ENCODE measurements around the gene RAB2B. TPM values are rescaled to one million over a fixed set of nuclear protein-coding genes. Genes with fewer than 3 reads are reported as not detected.

RAB2B gene
- total RNA-seq = 45.4 TPM

DNA sequence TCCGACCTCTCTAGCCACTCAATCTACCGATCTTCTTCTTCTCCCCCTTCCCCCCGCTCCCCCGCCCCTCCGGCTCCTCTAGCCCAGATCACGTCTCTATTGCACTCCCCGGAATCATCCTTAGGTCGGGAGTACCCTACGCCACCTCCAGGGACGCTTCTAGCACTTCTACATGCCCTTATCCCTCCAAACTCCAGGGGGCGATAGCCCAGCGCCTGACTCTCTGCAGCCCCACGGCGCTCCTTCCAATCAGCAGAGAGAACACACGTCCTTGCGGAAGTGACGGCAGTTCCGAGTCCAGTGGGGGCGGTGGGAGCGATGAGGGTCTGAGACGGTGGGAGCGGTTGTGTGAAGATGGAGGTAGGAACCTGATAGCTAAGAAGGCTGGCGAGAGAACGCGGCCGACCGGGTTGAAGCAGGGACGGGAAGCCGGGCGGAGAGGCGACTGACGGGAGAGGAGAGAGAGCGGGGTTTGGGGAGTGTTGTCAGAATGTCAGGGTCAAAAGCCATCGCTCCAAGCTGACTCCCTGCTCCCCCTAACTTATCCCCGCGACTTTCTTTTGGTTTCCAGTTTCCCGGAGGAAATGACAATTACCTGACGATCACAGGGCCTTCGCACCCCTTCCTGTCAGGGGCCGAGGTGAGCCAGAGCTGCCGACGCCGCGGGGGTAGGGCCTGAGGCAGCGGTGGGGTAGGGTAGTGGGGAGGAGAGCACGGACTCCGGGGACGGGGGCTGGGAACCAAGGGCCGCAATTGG lies at the start of gene RAB2B, which contains the start of gene TOX4:
Gene RAB2B (minus strand): TSS at position 35 of the 757 bp plus-strand sequence. CDS start 87 bp downstream, outside the sequence.
Gene TOX4 (plus strand): TSS at position 271 of the 757 bp plus-strand sequence. CDS start 84 bp downstream, at position 355.
- Histone ChIP-seq H3K9ac (ENCODE audit: low read depth in 1 of 3, low read length in 3 of 3) (peak within 1 kb of the TSS; percentile 93 to 97 (median 97)), H3K27ac (ENCODE audit: low read depth, low read length) (peak within 1 kb of the TSS; percentile 82), H3K4me1 (ENCODE audit: control insufficient read depth in 3 of 3, insufficient read depth in 3 of 3, low read length in 3 of 3) (peaks cover 10 to 18% (median 17%) of the 10 kb centered on the region in 3 donors), H3K36me3 (ENCODE audit: control insufficient read depth in 3 of 3, insufficient read depth in 3 of 3, low read length in 3 of 3) (peaks cover 0 to 10% (median 8%) of the 10 kb centered on the region in 3 donors), H3K4me3 (ENCODE audit: low read length in 3 of 3) (peak within 1 kb of the TSS; percentile 85 to 98 (median 97)), H3K9me3 (ENCODE audit: control insufficient read depth in 3 of 3, low read length in 3 of 3) (no peaks in the 10 kb centered on the region), H3K27me3 (ENCODE audit: control insufficient read depth in 3 of 3, insufficient read depth in 3 of 3, low read length in 3 of 3) (no peaks in the 10 kb centered on the region)

DNA sequence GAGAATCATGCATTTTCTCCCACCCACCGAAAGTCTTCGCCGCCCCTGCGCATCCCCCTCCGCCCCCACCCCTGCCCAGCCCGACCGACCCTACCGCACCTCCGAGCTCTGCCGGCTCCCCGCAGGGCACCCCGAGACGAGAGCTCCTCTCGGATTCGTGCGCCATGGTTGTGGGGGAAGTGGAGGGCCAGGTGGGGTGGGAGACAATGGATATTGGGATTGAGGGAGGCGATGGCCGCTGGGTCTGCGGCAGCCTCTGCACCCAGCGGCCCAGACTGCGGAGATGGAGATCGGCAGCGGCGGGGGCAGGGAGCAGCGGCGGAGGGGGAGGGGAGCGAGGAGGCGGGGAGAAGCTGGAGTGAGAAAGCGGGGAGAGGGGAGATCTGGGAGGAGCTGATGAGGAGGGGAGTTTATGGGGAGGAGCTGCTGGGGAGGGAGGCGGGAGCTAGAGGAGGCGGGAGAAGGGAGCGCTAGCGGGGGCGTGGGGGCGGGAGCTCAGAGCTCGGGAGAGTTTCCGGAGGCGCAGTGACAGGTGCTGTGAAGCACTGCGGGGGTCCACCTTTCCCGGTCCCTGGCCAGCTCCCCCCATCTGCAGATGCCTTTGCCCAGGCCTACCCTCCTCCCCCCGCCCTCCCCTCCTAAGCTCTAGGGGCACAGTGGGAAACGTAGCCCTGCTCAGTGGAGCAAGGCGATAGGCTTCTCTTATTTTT lies 49.4 kb upstream of the RAB2B start, which contains the start of gene SALL2:
Gene SALL2 (minus strand): TSS at position 385 of the 710 bp plus-strand sequence. CDS start 219 bp downstream, at position 166.
- Histone ChIP-seq H3K27me3 (ENCODE audit: control insufficient read depth in 3 of 3, insufficient read depth in 3 of 3, low read length in 3 of 3) (peaks cover 0 to 4% (median 2%) of the 10 kb centered on the region in 3 donors), H3K36me3 (ENCODE audit: control insufficient read depth in 3 of 3, insufficient read depth in 3 of 3, low read length in 3 of 3) (no peaks in the 10 kb centered on the region), H3K9me3 (ENCODE audit: control insufficient read depth in 3 of 3, low read length in 3 of 3) (no peaks in the 10 kb centered on the region), H3K4me1 (ENCODE audit: control insufficient read depth in 3 of 3, insufficient read depth in 3 of 3, low read length in 3 of 3) (peaks cover 0 to 2% (median 2%) of the 10 kb centered on the region in 3 donors), H3K4me3 (ENCODE audit: low read length in 3 of 3) (peak within 1 kb of the TSS; percentile 58 to 71 (median 69)), H3K9ac (ENCODE audit: low read depth in 1 of 3, low read length in 3 of 3) (peak within 1 kb of the TSS in 2 of 3 donors; percentile 20 to 68), H3K27ac (ENCODE audit: low read depth, low read length) (no peak within 1 kb of the TSS)

DNA sequence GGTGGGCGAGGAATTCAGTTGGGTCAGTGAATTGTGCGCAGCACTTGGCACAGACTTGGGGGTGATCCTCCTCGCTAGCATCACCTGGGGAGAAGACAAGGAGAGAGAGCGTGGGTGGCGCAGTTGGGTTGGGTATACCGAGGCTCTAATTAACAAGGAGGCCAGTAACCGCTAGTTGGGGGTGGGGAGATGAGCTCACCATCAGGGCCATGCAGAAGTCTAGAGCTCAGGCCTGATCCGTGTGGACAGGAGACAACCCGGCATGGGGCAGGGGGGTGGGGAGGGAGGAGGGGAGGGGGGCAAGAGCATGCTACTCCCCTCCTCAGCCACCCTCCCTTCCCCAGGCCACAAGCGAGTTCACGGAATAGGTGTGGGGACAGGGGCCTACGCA lies 48.8 kb upstream of the RAB2B start:
- peak overlapping the region; percentile 29 to 71 (median 58) for H3K4me3 ChIP-seq (ENCODE audit: low read length in 3 of 3)
- H3K4me1 ChIP-seq (ENCODE audit: control insufficient read depth in 3 of 3, insufficient read depth in 3 of 3, low read length in 3 of 3) = peaks cover 0 to 2% (median 2%) of the 10 kb centered on the region in 3 donors
- H3K27ac ChIP-seq (ENCODE audit: low read depth, low read length) = no peak overlapping the region
- H3K9ac ChIP-seq (ENCODE audit: low read depth in 1 of 3, low read length in 3 of 3) = no peak overlapping the region
- H3K27me3 ChIP-seq (ENCODE audit: control insufficient read depth in 3 of 3, insufficient read depth in 3 of 3, low read length in 3 of 3) = peaks cover 0 to 4% (median 3%) of the 10 kb centered on the region in 3 donors
- no peaks in the 10 kb centered on the region for H3K9me3 ChIP-seq (ENCODE audit: control insufficient read depth in 3 of 3, low read length in 3 of 3)
- no peaks in the 10 kb centered on the region for H3K36me3 ChIP-seq (ENCODE audit: control insufficient read depth in 3 of 3, insufficient read depth in 3 of 3, low read length in 3 of 3)

DNA sequence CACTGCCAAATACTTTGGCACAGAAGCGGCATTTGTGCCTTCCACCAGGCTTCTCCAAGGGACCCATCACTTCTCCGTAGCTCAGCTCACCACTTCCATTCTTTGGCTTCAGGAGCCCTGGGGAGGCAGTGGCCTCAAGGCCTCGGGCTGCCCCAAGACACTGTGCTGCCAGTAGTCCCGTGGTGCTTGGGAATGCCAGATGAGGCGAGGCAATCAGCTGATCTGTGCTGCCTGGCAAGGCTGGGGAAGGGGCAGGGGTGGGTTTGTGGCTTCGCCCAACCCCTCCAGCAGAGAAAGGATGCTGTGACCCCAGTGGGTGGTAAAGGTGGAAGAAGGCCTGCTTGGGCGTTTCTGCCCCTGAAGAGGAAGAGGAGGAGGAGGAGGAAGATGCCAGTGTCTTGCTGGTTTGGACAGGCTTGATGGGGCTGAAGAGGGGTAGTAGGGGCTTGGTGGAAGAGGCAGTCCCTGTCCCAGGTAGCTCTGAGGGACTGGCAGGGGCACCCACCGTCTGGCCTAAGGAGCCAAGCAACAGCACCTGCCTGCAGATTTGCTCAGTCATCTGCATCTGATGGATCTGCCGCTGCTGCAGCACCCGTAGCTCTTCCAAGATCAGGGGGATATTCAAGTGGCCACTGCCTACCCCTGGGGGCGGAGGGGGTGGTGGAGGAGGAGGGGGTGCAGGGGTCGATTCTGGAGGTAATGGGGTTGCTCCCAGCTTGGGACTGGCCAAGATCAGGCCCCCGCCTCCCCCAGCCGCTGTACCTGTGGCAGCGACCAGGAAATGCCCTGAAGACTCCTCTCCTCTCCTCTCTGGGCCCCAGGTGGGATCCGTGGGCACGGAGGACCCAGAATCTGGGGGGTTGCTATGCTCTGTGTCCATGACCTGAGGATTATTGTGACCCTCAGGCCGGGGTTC lies 48.1 kb upstream of the RAB2B start:
- peaks cover 0 to 4% (median 3%) of the 10 kb centered on the region in 3 donors for H3K27me3 ChIP-seq (ENCODE audit: control insufficient read depth in 3 of 3, insufficient read depth in 3 of 3, low read length in 3 of 3)
- no peaks in the 10 kb centered on the region for H3K36me3 ChIP-seq (ENCODE audit: control insufficient read depth in 3 of 3, insufficient read depth in 3 of 3, low read length in 3 of 3)
- peak overlapping the region in 2 of 3 donors; percentile 29 to 71 for H3K4me3 ChIP-seq (ENCODE audit: low read length in 3 of 3)
- no peak overlapping the region for H3K9ac ChIP-seq (ENCODE audit: low read depth in 1 of 3, low read length in 3 of 3)
- no peaks in the 10 kb centered on the region for H3K9me3 ChIP-seq (ENCODE audit: control insufficient read depth in 3 of 3, low read length in 3 of 3)
- peaks cover 0 to 2% (median 2%) of the 10 kb centered on the region in 3 donors for H3K4me1 ChIP-seq (ENCODE audit: control insufficient read depth in 3 of 3, insufficient read depth in 3 of 3, low read length in 3 of 3)
- no peak overlapping the region for H3K27ac ChIP-seq (ENCODE audit: low read depth, low read length)

DNA sequence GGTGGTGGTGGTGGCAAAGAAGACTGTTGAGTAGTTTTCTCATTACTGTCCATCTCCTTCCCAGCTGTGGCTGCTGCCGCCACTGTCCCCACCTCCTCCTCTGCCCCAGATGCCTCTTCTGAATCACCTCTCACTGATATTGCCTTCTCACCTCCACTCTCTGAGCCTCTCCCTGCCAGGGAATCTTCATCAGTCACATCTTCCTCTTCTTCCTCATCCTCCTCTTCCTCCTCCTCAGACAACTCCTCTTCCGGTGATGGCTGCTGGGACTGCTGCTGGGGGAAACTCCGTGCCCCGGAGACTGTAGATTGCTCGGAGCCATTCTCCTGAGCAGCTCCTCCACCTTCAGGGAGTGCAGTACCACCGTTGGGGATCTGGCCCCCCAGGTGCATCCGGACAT lies 46.4 kb upstream of the RAB2B start:
- no peaks in the 10 kb centered on the region for H3K36me3 ChIP-seq (ENCODE audit: control insufficient read depth in 3 of 3, insufficient read depth in 3 of 3, low read length in 3 of 3)
- H3K27me3 ChIP-seq (ENCODE audit: control insufficient read depth in 3 of 3, insufficient read depth in 3 of 3, low read length in 3 of 3) = peaks cover 0 to 4% (median 3%) of the 10 kb centered on the region in 3 donors
- H3K27ac ChIP-seq (ENCODE audit: low read depth, low read length) = no peak overlapping the region
- H3K4me1 ChIP-seq (ENCODE audit: control insufficient read depth in 3 of 3, insufficient read depth in 3 of 3, low read length in 3 of 3) = peaks cover 0 to 2% (median 2%) of the 10 kb centered on the region in 3 donors
- no peak overlapping the region for H3K4me3 ChIP-seq (ENCODE audit: low read length in 3 of 3)
- no peak overlapping the region for H3K9ac ChIP-seq (ENCODE audit: low read depth in 1 of 3, low read length in 3 of 3)
- H3K9me3 ChIP-seq (ENCODE audit: control insufficient read depth in 3 of 3, low read length in 3 of 3) = no peaks in the 10 kb centered on the region

DNA sequence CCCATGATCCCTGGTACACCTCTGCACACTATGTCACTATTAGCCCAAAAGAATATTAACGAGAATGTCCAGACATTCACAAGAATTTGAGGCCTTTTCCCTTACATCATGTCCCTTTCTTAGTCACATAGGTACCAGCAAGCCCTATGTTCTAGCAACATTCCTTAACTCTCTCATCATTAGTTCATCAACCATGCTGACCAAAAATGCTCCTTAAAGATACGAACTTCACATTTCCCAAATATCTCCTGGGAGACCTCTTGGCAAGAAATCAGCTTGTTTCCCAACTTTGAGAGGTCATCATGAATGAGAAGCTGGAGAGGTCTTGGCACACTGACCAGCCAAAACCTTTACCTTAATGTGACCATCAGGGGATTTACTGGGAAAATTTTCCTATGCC lies 44.7 kb upstream of the RAB2B start:
- no peak overlapping the region for H3K4me3 ChIP-seq (ENCODE audit: low read length in 3 of 3)

DNA sequence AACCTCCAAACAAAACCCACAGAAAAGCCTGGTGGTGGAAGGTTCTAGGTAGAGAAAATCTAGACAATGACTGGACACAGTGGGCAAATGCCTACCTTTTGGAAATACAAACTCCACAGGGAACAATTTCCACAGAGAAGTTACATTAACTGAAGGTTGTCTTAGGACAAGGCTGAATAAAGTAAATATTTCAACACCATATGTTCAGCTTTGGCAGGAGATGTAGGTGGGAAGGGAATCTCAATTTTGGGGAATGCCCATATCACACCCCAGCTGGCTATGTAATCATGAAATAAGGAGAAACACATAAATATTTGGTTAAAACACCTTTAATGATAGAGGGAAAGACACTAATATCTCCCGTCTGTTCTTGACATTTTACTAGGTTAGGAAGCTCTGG lies 44.0 kb upstream of the RAB2B start:
- Histone ChIP-seq H3K9ac (ENCODE audit: low read depth in 1 of 3, low read length in 3 of 3) (no peak overlapping the region), H3K27me3 (ENCODE audit: control insufficient read depth in 3 of 3, insufficient read depth in 3 of 3, low read length in 3 of 3) (peaks cover 0 to 4% (median 3%) of the 10 kb centered on the region in 3 donors), H3K4me1 (ENCODE audit: control insufficient read depth in 3 of 3, insufficient read depth in 3 of 3, low read length in 3 of 3) (peaks cover 0 to 2% (median 0%) of the 10 kb centered on the region in 3 donors), H3K4me3 (ENCODE audit: low read length in 3 of 3) (no peak overlapping the region), H3K9me3 (ENCODE audit: control insufficient read depth in 3 of 3, low read length in 3 of 3) (no peaks in the 10 kb centered on the region), H3K27ac (ENCODE audit: low read depth, low read length) (no peak overlapping the region), H3K36me3 (ENCODE audit: control insufficient read depth in 3 of 3, insufficient read depth in 3 of 3, low read length in 3 of 3) (no peaks in the 10 kb centered on the region)

More for the DNA sequence above, 44.7 kb upstream of the RAB2B start:
- Histone ChIP-seq H3K4me1 (ENCODE audit: control insufficient read depth in 3 of 3, insufficient read depth in 3 of 3, low read length in 3 of 3) (peaks cover 0 to 2% (median under 1%) of the 10 kb centered on the region in 3 donors), H3K9me3 (ENCODE audit: control insufficient read depth in 3 of 3, low read length in 3 of 3) (no peaks in the 10 kb centered on the region), H3K27ac (ENCODE audit: low read depth, low read length) (no peak overlapping the region), H3K27me3 (ENCODE audit: control insufficient read depth in 3 of 3, insufficient read depth in 3 of 3, low read length in 3 of 3) (peaks cover 0 to 4% (median 3%) of the 10 kb centered on the region in 3 donors), H3K36me3 (ENCODE audit: control insufficient read depth in 3 of 3, insufficient read depth in 3 of 3, low read length in 3 of 3) (no peaks in the 10 kb centered on the region), H3K9ac (ENCODE audit: low read depth in 1 of 3, low read length in 3 of 3) (no peak overlapping the region)

DNA sequence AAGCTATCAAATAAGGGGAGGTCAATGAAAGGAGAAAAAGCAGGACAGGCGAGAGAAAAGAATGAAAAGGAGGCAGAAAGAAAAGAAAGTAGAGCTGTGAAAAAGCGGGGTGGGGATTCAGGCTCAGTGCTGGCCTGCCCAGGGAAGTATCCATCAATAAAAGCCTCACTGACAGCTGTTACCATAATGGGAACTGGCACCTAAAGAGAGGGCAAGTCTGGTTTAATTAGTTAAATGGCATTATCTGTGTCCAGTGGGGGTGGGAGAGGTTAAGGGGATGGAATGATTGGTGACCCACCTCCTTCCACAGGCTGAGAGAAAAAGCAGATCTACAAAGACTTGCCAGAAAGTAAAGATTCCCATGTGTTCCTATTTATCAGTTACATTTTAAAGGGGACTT lies 42.0 kb upstream of the RAB2B start:
- Histone ChIP-seq H3K36me3 (ENCODE audit: control insufficient read depth in 3 of 3, insufficient read depth in 3 of 3, low read length in 3 of 3) (no peaks in the 10 kb centered on the region), H3K27ac (ENCODE audit: low read depth, low read length) (no peak overlapping the region), H3K27me3 (ENCODE audit: control insufficient read depth in 3 of 3, insufficient read depth in 3 of 3, low read length in 3 of 3) (peaks cover 0 to 4% (median 3%) of the 10 kb centered on the region in 3 donors), H3K9ac (ENCODE audit: low read depth in 1 of 3, low read length in 3 of 3) (no peak overlapping the region), H3K4me1 (ENCODE audit: control insufficient read depth in 3 of 3, insufficient read depth in 3 of 3, low read length in 3 of 3) (no peaks in the 10 kb centered on the region), H3K9me3 (ENCODE audit: control insufficient read depth in 3 of 3, low read length in 3 of 3) (no peaks in the 10 kb centered on the region), H3K4me3 (ENCODE audit: low read length in 3 of 3) (no peak overlapping the region)

DNA sequence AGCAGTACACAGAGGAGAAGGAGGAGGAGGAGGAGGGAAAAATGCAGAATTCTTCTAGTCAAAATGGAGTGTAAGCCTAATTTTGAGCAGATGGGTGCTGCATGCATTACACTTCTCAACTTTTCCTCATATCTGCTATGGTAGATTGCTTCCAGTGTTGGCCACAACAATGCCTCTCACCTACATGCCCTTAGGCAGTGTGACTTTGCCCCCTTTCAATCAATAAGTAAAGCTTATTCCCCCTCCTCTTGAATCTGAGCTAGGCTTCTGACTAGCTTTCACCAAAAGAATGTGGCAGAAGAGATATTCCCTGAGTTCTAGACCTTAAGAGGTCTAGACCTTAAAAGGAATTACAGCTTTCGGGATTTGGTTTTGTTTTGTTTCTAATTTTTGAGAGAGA lies 37.6 kb upstream of the RAB2B start:
- no peaks in the 10 kb centered on the region for H3K9me3 ChIP-seq (ENCODE audit: control insufficient read depth in 3 of 3, low read length in 3 of 3)
- no peak overlapping the region for H3K27ac ChIP-seq (ENCODE audit: low read depth, low read length)
- no peak overlapping the region for H3K4me3 ChIP-seq (ENCODE audit: low read length in 3 of 3)
- no peaks in the 10 kb centered on the region for H3K27me3 ChIP-seq (ENCODE audit: control insufficient read depth in 3 of 3, insufficient read depth in 3 of 3, low read length in 3 of 3)
- peaks cover 0 to 2% (median 0%) of the 10 kb centered on the region in 3 donors for H3K36me3 ChIP-seq (ENCODE audit: control insufficient read depth in 3 of 3, insufficient read depth in 3 of 3, low read length in 3 of 3)
- H3K4me1 ChIP-seq (ENCODE audit: control insufficient read depth in 3 of 3, insufficient read depth in 3 of 3, low read length in 3 of 3) = peaks cover 10 to 16% (median 11%) of the 10 kb centered on the region in 3 donors
- no peak overlapping the region for H3K9ac ChIP-seq (ENCODE audit: low read depth in 1 of 3, low read length in 3 of 3)

Measured in skeletal muscle tissue (tissue), 4 donors.